ENCODE measurements around the gene SEC63.
"Not testable (repeated sequence)": the region's sequence is repeated elsewhere in the genome, so short reads cannot be mapped to it uniquely, and the experiment has no call there.

SEC63 gene

GRCh38 chr6:107976155-107976783 lies 18.3 kb upstream of the SEC63 start:
- Histone ChIP-seq H3K4me1 (ENCODE audit: control insufficient read depth, insufficient read depth, low read length, poor library complexity, severe bottlenecking) (no peaks in the 10 kb centered on the region), H3K27ac (ENCODE audit: insufficient read depth, low read length, poor library complexity, severe bottlenecking) (no peak overlapping the region), H3K27me3 (replicated peaks; ENCODE audit: control insufficient read depth, insufficient read depth, low read length, poor library complexity, severe bottlenecking) (no peaks in the 10 kb centered on the region), H3K36me3 (ENCODE audit: control insufficient read depth, insufficient read depth, low read length) (no peaks in the 10 kb centered on the region), H3K4me3 (ENCODE audit: insufficient read depth, low read depth, low read length, poor library complexity, severe bottlenecking) (no peak overlapping the region), H3K9me3 (ENCODE audit: control insufficient read depth, low read length) (no peaks in the 10 kb centered on the region)
- no peak for DNase-seq

GRCh38 chr6:107973594-107973993 lies 15.6 kb upstream of the SEC63 start:
- Histone ChIP-seq H3K4me3 (ENCODE audit: insufficient read depth, low read depth, low read length, poor library complexity, severe bottlenecking) (no peak overlapping the region), H3K9me3 (ENCODE audit: control insufficient read depth, low read length) (no peaks in the 10 kb centered on the region), H3K4me1 (ENCODE audit: control insufficient read depth, insufficient read depth, low read length, poor library complexity, severe bottlenecking) (no peaks in the 10 kb centered on the region), H3K27me3 (replicated peaks; ENCODE audit: control insufficient read depth, insufficient read depth, low read length, poor library complexity, severe bottlenecking) (no peaks in the 10 kb centered on the region), H3K27ac (ENCODE audit: insufficient read depth, low read length, poor library complexity, severe bottlenecking) (no peak overlapping the region), H3K36me3 (ENCODE audit: control insufficient read depth, insufficient read depth, low read length) (no peaks in the 10 kb centered on the region)
- no peak for DNase-seq

GRCh38 chr6:107972413-107973096 lies 14.5 kb upstream of the SEC63 start:
- DNase-seq = no peak
- Histone ChIP-seq H3K27me3 (replicated peaks; ENCODE audit: control insufficient read depth, insufficient read depth, low read length, poor library complexity, severe bottlenecking) (no peaks in the 10 kb centered on the region), H3K4me3 (ENCODE audit: insufficient read depth, low read depth, low read length, poor library complexity, severe bottlenecking) (no peak overlapping the region), H3K4me1 (ENCODE audit: control insufficient read depth, insufficient read depth, low read length, poor library complexity, severe bottlenecking) (no peaks in the 10 kb centered on the region), H3K36me3 (ENCODE audit: control insufficient read depth, insufficient read depth, low read length) (no peaks in the 10 kb centered on the region), H3K27ac (ENCODE audit: insufficient read depth, low read length, poor library complexity, severe bottlenecking) (no peak overlapping the region), H3K9me3 (ENCODE audit: control insufficient read depth, low read length) (no peaks in the 10 kb centered on the region)

- no peaks in the 10 kb centered on the region for H3K36me3 ChIP-seq (ENCODE audit: control insufficient read depth, insufficient read depth, low read length)
- H3K9me3 ChIP-seq (ENCODE audit: control insufficient read depth, low read length) = no peaks in the 10 kb centered on the region
- no peaks in the 10 kb centered on the region for H3K27me3 ChIP-seq (replicated peaks; ENCODE audit: control insufficient read depth, insufficient read depth, low read length, poor library complexity, severe bottlenecking)
- no peak for DNase-seq
- H3K4me3 ChIP-seq (ENCODE audit: insufficient read depth, low read depth, low read length, poor library complexity, severe bottlenecking) = no peak overlapping the region
- no peak overlapping the region for H3K27ac ChIP-seq (ENCODE audit: insufficient read depth, low read length, poor library complexity, severe bottlenecking)
- no peaks in the 10 kb centered on the region for H3K4me1 ChIP-seq (ENCODE audit: control insufficient read depth, insufficient read depth, low read length, poor library complexity, severe bottlenecking)
These were observed 13.2 kb upstream of the SEC63 start for GRCh38 chr6:107971181-107971580.

GRCh38 chr6:107970255-107970654 lies 12.2 kb upstream of the SEC63 start:
- Histone ChIP-seq H3K9me3 (ENCODE audit: control insufficient read depth, low read length) (no peaks in the 10 kb centered on the region), H3K36me3 (ENCODE audit: control insufficient read depth, insufficient read depth, low read length) (no peaks in the 10 kb centered on the region), H3K27ac (ENCODE audit: insufficient read depth, low read length, poor library complexity, severe bottlenecking) (no peak overlapping the region), H3K27me3 (replicated peaks; ENCODE audit: control insufficient read depth, insufficient read depth, low read length, poor library complexity, severe bottlenecking) (no peaks in the 10 kb centered on the region), H3K4me1 (ENCODE audit: control insufficient read depth, insufficient read depth, low read length, poor library complexity, severe bottlenecking) (no peaks in the 10 kb centered on the region), H3K4me3 (ENCODE audit: insufficient read depth, low read depth, low read length, poor library complexity, severe bottlenecking) (no peak overlapping the region)
- DNase-seq = no peak

GRCh38 chr6:107968081-107968480 lies 10.1 kb upstream of the SEC63 start:
- H3K4me3 ChIP-seq (ENCODE audit: insufficient read depth, low read depth, low read length, poor library complexity, severe bottlenecking) = no peak overlapping the region

GRCh38 chr6:107965746-107966145 lies 7.7 kb upstream of the SEC63 start:
- DNase-seq = no peak
- Histone ChIP-seq H3K27me3 (replicated peaks; ENCODE audit: control insufficient read depth, insufficient read depth, low read length, poor library complexity, severe bottlenecking) (no peaks in the 10 kb centered on the region), H3K9me3 (ENCODE audit: control insufficient read depth, low read length) (no peaks in the 10 kb centered on the region), H3K36me3 (ENCODE audit: control insufficient read depth, insufficient read depth, low read length) (no peaks in the 10 kb centered on the region), H3K4me1 (ENCODE audit: control insufficient read depth, insufficient read depth, low read length, poor library complexity, severe bottlenecking) (no peaks in the 10 kb centered on the region), H3K4me3 (ENCODE audit: insufficient read depth, low read depth, low read length, poor library complexity, severe bottlenecking) (no peak overlapping the region), H3K27ac (ENCODE audit: insufficient read depth, low read length, poor library complexity, severe bottlenecking) (no peak overlapping the region)

More at GRCh38 chr6:107968081-107968480, 10.1 kb upstream of the SEC63 start:
- Histone ChIP-seq H3K27ac (ENCODE audit: insufficient read depth, low read length, poor library complexity, severe bottlenecking) (no peak overlapping the region), H3K36me3 (ENCODE audit: control insufficient read depth, insufficient read depth, low read length) (no peaks in the 10 kb centered on the region), H3K4me1 (ENCODE audit: control insufficient read depth, insufficient read depth, low read length, poor library complexity, severe bottlenecking) (no peaks in the 10 kb centered on the region), H3K9me3 (ENCODE audit: control insufficient read depth, low read length) (no peaks in the 10 kb centered on the region), H3K27me3 (replicated peaks; ENCODE audit: control insufficient read depth, insufficient read depth, low read length, poor library complexity, severe bottlenecking) (no peaks in the 10 kb centered on the region)
- DNase-seq = no peak

GRCh38 chr6:107962723-107963122 lies 4.7 kb upstream of the SEC63 start:
- Histone ChIP-seq H3K27ac (ENCODE audit: insufficient read depth, low read length, poor library complexity, severe bottlenecking) (no peak overlapping the region), H3K36me3 (ENCODE audit: control insufficient read depth, insufficient read depth, low read length) (no peaks in the 10 kb centered on the region), H3K4me3 (ENCODE audit: insufficient read depth, low read depth, low read length, poor library complexity, severe bottlenecking) (no peak overlapping the region), H3K4me1 (ENCODE audit: control insufficient read depth, insufficient read depth, low read length, poor library complexity, severe bottlenecking) (no peaks in the 10 kb centered on the region), H3K27me3 (replicated peaks; ENCODE audit: control insufficient read depth, insufficient read depth, low read length, poor library complexity, severe bottlenecking) (no peaks in the 10 kb centered on the region), H3K9me3 (ENCODE audit: control insufficient read depth, low read length) (no peaks in the 10 kb centered on the region)
- no peak for DNase-seq

GRCh38 chr6:107959392-107959791 lies 1.4 kb upstream of the SEC63 start:
- DNase-seq = no peak
- Histone ChIP-seq H3K4me3 (ENCODE audit: insufficient read depth, low read depth, low read length, poor library complexity, severe bottlenecking) (no peak overlapping the region), H3K36me3 (ENCODE audit: control insufficient read depth, insufficient read depth, low read length) (no peaks in the 10 kb centered on the region), H3K27ac (ENCODE audit: insufficient read depth, low read length, poor library complexity, severe bottlenecking) (no peak overlapping the region), H3K9me3 (ENCODE audit: control insufficient read depth, low read length) (no peaks in the 10 kb centered on the region), H3K4me1 (ENCODE audit: control insufficient read depth, insufficient read depth, low read length, poor library complexity, severe bottlenecking) (peaks cover 7% of the 10 kb centered on the region), H3K27me3 (replicated peaks; ENCODE audit: control insufficient read depth, insufficient read depth, low read length, poor library complexity, severe bottlenecking) (no peaks in the 10 kb centered on the region)

GRCh38 chr6:107958689-107959362 lies 818 bp upstream of the SEC63 start:
- H3K4me3 ChIP-seq (ENCODE audit: insufficient read depth, low read depth, low read length, poor library complexity, severe bottlenecking) = peak overlapping the region; percentile 82
- H3K27ac ChIP-seq (ENCODE audit: insufficient read depth, low read length, poor library complexity, severe bottlenecking); DNase-seq; H3K36me3 ChIP-seq (ENCODE audit: control insufficient read depth, insufficient read depth, low read length); H3K27me3 ChIP-seq (replicated peaks; ENCODE audit: control insufficient read depth, insufficient read depth, low read length, poor library complexity, severe bottlenecking); H3K4me1 ChIP-seq (ENCODE audit: control insufficient read depth, insufficient read depth, low read length, poor library complexity, severe bottlenecking); H3K9me3 ChIP-seq (ENCODE audit: control insufficient read depth, low read length): not testable (repeated sequence)
